Subcutaneous adipose tissue (tissue), 4 donors: ENCODE measurements around the gene UVRAG. TPM values are rescaled to one million over a fixed set of nuclear protein-coding genes. Genes with fewer than 3 reads are reported as not detected.

ENCODE experiments used
- CTCF ChIP-seq: fragments of 450-650 bp; IDR thresholded peaks from one replicate; pipeline ENCODE4 v1.5.1; 2016; ENCODE audit warnings: low read depth, mild to moderate bottlenecking, control low read depth, antibody characterized with exemption, moderate library complexity
- total RNA-seq, 4 donors: library from RNA; depleted of rRNA; stranded (reverse); fragments of >200 nt; gene quantifications; one replicate each; pipeline ENCODE4 v1.1.0, GENCODE V29; 2016

UVRAG gene
- total RNA-seq, 4 donors from 2014 or later, result 59.7 to 108 (median 93.7) TPM

DNA sequence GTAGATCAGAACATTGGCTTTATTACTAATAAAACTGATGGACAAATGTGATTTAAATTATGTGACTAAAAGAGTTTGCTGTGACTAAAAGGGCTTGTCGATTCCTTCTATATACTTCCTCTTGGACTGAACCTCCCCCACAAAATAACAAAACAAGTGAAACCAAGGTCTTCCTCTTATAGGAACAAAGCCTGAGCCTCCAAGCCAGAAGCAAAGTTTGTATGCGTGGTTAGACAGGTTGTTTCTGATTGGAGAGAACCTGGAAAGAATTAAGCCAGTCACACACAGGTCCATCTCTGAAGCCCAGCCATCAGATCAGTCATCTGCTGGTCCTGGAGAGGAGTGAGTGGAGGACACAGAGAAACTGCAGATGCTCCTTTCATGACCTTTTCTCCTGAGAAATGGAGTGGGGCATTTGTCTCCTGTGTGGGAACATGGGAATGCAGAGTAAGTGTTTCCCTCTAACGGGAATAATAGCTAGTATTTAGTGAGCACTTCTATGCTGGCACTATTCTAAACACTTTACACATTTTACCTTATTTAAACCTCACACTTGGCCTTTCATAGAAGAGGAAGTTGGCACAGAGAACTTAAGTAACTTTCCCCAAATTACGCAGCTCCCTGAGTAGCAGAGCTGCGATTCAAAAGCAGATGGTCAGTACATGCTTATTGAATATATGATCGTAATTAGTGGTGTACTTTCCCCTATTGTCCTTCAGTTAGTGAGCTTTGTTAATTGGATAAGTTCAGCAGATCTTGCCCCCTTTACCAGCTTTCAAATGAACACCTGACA, 77.1 kb downstream of the UVRAG start:
- no peak for TF ChIP-seq CTCF

- TF ChIP-seq CTCF, result no peak
Measured at GRCh38 chr11:75893251-75893650, 78.2 kb downstream of the UVRAG start.

GRCh38 chr11:75894036-75894585, 79.1 kb downstream of the UVRAG start:
- no peak for TF ChIP-seq CTCF

- TF ChIP-seq CTCF, result no peak
Measured at GRCh38 chr11:75896843-75897419, 81.9 kb downstream of the UVRAG start.

DNA sequence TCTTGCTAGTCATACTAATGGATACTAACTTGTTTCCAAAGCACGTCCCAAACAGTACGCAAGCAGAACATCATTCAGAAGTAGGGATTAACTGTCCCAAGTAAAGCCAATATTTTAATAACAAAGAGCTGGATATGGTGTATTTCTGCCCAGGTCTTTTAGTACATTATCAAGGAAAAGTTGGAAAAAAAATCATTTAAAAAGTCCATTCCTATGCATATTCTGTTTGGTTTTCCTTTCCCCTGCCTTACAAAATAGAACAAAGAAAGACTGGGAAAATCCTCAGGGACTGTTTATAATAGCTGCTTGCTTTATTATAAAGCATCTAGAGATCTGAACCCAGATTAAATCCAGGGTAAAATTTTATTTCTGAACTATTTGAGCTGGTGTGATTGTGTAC, 83.9 kb downstream of the UVRAG start:
- TF ChIP-seq CTCF, result no peak

- TF ChIP-seq CTCF, result no peak
Measured at GRCh38 chr11:75899806-75900205, 84.8 kb downstream of the UVRAG start.

DNA sequence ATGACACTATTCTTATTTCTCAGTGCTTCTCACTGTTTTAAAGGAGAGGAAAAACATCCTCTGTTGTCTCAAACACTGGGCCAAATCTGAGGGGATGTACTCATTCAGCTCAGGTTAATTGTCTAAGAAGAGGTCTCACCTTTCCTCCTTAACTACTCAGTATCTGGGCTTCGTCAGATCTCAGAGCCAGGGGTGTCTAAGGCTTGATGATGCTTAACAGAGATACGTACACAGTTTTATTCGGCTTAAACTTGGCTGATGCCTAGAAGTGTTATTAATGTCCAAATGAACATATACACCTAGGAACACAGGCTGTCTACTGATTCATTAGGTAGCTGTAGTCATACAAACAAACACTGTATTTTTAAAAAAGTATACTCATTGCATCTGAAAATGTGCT, 85.8 kb downstream of the UVRAG start:
- TF ChIP-seq CTCF, result no peak
